ENCODE measurements around the gene DOCK4.
"Not testable (repeated sequence)": the region's sequence is repeated elsewhere in the genome, so short reads cannot be mapped to it uniquely, and the experiment has no call there.

The DOCK4 gene

GRCh38 chr7:111918461-111918860 lies 287.7 kb downstream of the DOCK4 start:
- H3K27ac ChIP-seq = no peak overlapping the region

GRCh38 chr7:111917404-111917803 lies 288.8 kb downstream of the DOCK4 start:
- H3K27ac ChIP-seq = not testable (repeated sequence)

More at GRCh38 chr7:111918461-111918860, 287.7 kb downstream of the DOCK4 start:
- no peak for TF ChIP-seq ZFX (IDR thresholded peaks at IDR 0.05)
- no peak for TF ChIP-seq CTCF (conservative IDR thresholded peaks at IDR 0.05)

GRCh38 chr7:111914291-111914690 lies 291.9 kb downstream of the DOCK4 start:
- no peak overlapping the region; the same call in 1 of the 2 replicates for H3K27ac ChIP-seq
- TF ChIP-seq CTCF (conservative IDR thresholded peaks at IDR 0.05) = no peak
- TF ChIP-seq ZFX (IDR thresholded peaks at IDR 0.05) = no peak

- H3K27ac ChIP-seq = no peak overlapping the region
- TF ChIP-seq CTCF (conservative IDR thresholded peaks at IDR 0.05) (no peak), ZFX (IDR thresholded peaks at IDR 0.05) (no peak)
Measured at GRCh38 chr7:111911166-111911961, 294.8 kb downstream of the DOCK4 start.

GRCh38 chr7:111910656-111911055 lies 295.5 kb downstream of the DOCK4 start:
- TF ChIP-seq ZFX (IDR thresholded peaks at IDR 0.05) (no peak), CTCF (conservative IDR thresholded peaks at IDR 0.05) (no peak)

GRCh38 chr7:111908673-111909072 lies 297.5 kb downstream of the DOCK4 start:
- H3K27ac ChIP-seq = not testable (repeated sequence)

More at GRCh38 chr7:111910656-111911055, 295.5 kb downstream of the DOCK4 start:
- no peak overlapping the region for H3K27ac ChIP-seq

- H3K27ac ChIP-seq = no peak overlapping the region
- TF ChIP-seq ZFX (IDR thresholded peaks at IDR 0.05) = no peak
- TF ChIP-seq CTCF (conservative IDR thresholded peaks at IDR 0.05) = no peak
Measured at GRCh38 chr7:111903797-111904196, 302.4 kb downstream of the DOCK4 start.

- TF ChIP-seq CTCF (conservative IDR thresholded peaks at IDR 0.05) (no peak), ZFX (IDR thresholded peaks at IDR 0.05) (no peak)
- H3K27ac ChIP-seq = no peak overlapping the region
Measured at GRCh38 chr7:111903016-111903415, 303.2 kb downstream of the DOCK4 start.

Measured in C4-2B (cell line).